Endometrium (tissue), 2 donors: ENCODE data around the gene KCNQ1.

Source experiments
- FAIRE-seq: peaks from 2 replicates; lab custom pipeline; 2012; peaks lifted over from hg19 to GRCh38; lab: Jason Lieb, UNC
- donor health status: control.
- donor health status: control.

KCNQ1 gene

DNA sequence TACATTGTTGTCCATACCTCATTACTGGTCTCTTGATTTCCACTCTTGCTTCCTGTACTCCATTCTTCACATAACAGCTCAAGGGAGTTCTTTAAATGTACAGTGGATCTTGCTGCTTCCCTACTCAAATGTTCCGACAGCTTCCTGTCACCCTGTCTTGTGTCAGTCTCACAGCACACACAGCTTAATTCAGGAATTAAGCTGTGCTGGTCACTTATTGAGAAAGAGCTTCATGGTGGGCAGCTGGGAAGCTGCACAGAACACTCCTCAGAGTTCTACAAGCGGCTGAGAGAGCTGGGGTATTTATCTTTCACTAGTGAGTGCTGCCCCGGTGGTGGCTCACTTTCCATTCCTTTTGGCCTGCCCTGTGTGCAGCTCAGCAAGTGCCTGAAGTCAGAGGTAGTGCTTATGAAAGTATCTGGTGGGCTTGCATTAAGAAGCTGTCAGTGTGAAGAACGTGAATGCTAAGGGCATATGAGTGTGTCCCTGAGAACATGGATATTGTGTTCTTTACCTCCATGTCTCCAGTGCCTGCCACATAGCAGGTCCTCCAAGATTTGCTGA lies 206.3 kb downstream of the KCNQ1 start:
- no peak for FAIRE-seq

DNA sequence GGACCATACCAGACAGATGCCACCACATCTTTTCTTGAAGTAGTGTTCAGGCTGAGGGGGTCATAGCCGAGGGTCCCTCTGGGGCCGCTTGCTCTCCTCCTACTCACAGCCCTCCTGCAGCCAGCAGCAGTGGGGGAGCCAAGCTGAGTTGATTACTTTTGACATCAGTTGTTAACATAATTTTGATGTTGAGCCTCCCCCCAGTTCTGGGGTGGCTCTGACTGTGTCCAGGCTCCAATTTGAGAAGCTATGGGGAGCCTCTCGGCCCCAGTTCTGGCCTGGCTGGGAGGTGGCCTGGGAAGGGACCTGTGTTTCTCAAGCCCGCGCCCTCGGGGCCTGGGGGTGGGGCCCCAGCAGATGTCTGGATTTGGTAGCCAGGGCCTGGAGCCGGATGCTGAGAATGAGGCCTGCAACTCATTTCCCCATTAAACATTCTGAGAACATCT lies 207.0 kb downstream of the KCNQ1 start:
- FAIRE-seq = no peak

DNA sequence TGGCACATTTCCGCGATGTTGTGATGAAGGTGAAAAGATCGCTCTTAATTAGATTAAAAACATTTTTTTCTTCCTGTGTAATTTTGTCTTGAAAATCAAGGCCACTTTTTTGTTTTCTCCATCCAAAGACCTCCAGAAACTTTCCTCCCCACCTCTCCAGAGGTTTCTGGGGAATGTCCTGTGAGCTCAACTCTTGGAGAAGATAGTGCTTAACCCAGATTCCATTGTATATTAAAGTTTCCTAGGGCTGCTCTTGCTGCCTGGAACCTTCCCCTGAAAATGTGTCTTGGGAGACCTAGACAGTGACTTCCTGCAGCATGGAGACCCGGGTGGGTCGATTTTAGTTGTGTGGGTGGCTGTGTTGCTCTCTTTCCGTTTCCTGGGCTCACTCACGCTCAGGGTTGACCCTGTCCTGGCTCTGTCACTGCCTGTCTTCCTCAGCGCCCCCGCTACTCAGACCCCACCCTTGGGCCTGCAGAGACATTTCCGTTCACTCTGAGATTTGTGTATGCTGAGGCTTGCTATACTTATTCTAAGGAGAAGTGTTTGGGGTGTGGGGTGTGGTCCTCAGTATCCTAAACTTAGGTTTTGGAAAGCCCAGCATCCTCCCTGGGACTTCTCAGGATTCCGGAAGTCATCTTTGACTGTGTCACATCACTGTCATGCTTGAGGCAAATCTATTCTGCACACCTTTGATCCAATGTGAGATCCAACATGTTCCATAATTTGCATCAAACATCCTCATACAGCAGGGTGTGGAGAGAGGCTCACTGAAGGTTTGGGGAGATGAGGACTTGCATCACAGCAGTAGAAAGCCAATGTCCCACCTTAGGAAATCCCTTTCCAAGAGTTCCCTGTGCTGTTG lies 207.8 kb downstream of the KCNQ1 start:
- no peak for FAIRE-seq

DNA sequence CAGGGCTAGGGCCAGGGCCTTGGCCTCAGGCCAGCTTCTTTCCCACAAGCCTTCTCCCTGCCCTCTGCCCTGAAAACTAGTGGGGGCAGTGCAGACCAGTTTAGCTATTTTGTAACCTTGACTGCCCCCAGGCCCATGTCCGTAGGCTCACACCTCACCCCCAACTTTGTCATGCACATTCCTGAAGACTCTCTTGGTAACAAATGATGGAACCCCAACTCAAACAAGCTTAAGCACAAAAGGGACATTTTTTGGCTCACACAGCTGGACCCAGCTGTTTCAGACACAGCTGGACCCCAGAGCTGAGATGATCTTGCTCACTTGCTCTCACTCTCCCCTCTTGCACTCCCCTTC lies 208.4 kb downstream of the KCNQ1 start:
- FAIRE-seq = no peak

DNA sequence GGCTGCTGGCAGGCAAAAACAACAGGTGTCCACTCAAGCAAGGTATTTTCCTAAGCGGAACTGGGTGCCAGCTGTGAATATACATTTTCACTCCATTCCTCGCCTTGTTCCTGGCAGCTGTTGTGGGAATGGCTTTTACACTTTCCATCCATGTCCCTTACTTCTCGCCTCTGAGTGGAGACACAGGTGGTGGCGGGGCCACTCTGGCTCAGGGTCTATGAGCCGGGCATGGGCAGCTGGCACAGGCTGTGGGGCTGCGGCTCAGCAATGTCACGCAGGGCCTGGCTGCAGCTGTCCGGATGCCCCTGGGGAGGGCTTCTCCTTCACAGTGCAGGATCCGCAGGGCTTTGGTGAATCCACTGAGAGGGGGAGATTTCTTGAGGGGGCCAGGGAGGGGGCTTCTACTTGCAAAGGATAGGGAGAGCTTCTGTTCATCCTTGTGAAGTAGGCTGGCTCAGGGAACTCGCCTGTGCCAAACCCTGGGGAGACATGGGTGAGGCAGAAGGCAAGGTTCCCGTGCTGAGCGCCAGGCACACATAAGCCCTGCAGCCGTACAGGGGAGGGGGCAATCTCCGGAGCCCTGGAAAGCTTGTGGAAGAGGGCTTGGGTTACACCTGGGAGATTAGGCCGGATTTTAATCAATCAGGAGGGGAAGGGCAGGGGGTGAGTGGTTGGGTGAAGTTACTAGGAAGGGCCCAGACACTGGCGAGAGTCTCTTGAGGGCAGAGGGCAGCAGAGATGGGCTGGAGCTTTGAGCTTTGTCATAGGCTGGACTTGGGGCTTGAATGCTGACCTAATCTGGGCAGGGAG lies 209.3 kb downstream of the KCNQ1 start:
- FAIRE-seq = no peak

DNA sequence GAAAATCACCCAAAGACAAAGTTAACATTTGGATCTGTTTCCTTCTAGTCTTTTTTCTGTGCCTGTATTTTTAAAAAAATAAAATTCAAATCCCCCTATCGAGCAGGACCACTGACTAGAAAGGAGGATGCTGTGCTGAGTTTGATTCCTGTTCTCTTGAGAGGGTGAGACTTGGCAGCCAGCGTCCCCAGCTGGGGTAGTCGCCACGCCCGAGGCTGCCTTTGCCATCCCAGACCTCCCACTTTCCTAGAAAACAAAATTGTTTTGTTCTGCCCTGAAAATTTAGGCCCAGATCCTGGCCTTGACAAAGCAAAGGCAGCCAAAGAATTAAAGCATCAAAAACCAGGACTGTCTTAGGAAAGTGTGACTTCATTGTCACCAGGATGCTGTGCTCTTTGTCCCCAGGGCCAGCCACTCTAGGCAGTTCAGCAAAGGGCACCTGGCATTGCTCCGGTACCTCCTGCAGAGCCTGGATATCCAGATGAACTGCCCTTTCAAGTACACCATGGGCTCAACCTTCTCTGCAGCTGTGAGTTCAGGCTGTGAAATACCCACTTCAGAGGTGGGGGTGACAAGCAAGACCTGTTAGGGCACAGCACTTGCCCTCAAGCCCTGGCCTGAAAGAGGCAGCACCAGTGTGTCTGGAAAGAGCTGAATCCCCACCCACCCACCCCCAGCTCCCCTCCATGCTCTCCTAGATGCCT lies 210.4 kb downstream of the KCNQ1 start:
- no peak for FAIRE-seq

DNA sequence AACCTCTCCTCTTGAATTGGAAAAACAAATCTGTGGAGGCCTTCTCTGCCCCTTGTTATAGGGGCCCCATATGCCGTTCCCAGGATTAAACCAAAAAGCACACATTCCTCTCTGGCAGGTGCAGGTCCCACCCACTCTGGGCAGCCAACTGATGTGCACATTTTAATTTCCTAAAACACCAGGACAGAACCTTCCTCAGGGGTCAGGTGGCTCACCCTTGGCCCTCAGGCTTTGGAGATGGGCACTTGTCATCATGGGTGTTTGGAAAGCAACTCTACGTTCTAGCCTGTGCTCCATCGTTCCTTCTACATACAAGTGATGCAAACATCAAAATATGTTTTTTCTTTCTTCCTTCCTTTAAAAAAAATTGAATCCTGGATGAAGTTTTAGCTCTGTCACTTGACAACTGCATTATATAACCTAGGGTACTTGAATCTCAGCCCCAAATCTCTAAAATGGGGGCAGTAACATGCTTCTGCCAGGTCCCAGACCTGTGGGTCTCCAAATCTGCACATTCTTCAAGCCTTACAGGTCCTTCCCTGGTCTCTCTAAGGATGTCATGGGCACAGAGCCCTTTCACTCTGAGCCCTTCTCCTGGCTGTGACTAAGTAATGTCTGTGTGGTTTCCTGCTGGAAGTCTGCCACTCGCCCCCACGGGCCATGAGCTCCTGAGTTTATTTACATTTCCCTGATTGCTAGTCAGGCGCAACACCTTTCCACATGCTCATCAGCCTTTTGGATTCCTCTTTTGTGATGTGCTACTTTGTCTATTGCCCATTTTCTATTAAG lies 211.2 kb downstream of the KCNQ1 start:
- no peak for FAIRE-seq

DNA sequence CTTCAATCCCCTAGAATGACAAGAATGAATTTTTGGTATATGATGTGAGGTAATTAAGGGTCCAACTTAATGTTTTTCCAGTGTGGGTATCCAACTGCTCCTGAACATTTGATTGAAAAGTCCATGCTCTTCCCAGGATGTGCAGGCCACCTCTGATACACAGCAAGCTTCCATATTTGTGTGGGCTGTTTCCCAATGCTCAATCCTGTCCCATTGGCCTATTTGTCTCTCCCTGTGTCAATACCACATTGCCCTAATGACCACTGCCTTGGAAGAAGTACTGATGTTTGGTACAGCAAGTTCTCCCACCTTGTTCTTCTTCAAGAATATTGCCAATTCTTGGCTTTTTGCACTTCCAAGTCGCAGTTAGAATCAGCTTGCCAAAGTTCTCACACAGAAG lies 212.1 kb downstream of the KCNQ1 start:
- FAIRE-seq = no peak

DNA sequence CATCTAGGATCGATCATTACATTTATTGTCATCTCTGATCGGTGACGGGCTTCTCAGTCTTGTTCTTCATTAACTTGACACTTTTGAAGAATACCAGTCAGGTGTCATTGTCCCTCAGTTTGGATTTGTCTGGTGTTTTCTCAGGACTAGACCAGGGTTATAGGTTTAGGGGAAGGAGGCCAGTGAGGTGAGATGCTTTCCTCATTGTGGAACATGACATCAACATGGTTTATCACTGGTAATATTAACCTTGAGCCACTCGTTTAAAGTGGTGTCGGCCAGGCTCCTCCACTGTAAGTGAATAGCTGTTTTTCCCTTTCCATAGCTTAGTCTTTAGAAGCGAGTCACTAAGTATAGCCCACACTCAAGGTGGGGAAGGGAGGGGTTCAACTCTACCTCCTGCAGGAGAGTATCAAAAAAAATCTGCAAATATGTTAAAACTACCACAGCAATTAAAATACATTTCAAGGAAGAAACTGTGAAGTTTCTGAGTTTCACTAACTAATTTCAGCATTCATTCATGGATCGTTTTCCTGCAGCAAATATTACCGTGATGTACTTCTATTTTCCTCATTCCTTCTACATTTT lies 213.0 kb downstream of the KCNQ1 start:
- no peak for FAIRE-seq

DNA sequence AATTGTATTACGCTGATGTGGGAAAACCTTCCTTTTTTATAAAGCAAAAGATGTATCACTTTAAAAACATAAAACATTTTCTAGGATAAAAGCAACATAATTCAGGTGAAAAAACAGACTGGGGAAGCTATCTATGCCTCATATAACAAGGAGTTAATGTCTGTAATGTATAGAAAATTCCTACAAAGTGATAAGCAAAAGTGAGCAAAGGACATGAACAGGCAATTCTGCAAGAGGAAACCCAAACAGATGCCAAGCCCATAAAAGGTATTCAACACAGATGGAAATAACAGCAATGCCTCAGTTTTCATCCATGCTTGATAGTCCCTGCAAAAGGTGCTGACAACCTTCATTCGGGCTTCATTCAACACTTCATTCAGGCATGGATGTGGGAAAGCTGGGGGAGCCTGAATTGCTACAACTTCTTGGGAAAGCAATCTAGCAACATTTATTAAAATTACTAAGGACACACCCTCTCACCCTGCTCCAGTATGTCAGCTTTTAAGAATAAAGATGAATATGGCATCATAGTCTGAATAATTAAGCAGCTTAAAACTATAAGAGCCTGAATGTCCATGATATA lies 215.6 kb downstream of the KCNQ1 start:
- FAIRE-seq = no peak

DNA sequence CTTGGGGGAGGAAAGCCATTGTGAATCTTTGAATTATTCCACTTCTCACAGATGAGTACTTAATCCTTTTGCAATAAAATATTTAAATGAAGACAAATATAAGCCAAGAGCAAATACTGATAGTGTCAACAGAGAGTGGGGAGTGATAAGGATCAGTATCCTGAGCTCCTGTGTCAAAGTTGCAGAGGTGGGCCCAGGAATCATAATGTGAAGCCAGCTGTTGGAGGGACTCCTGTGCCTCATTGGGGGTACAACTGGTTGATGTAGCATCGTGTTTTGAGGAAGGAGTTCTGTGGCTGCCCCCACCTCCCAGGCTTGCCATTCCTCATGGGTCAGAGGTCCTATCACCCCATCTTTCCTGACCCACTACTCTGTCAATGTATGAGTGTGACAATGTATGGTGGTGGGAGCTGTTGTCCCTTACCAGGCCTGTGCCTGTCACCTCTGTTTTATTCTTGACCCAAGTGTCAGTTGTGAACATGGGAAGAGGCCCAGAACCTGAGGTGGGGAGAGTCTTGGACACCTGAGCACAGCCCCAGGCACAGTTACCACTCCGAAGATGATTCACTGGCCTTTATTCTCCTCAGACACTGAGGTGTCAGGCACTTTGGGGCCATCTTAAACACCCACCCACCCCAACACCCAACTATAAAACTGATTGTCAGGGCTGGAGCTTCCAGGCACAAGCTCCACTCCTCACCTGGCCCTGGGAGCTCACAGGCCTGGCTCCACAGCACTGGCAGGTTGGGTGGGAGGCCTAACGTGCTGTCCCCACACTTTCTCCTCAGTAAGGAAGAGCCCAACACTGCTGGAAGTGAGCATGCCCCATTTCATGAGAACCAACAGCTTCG lies 216.6 kb downstream of the KCNQ1 start:
- FAIRE-seq = no peak

DNA sequence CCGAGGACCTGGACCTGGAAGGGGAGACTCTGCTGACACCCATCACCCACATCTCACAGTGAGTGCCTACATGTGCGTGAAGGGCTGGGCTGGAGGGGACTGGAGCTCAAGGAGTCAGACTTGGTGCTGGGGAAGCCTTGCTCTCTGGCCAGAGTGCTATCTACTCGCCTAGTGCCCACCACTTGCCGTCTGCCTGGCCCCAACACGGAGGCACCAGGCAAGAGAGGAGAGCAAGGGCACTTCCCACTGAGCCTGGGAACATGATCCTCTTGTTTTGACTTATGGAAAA lies 217.2 kb downstream of the KCNQ1 start:
- FAIRE-seq = no peak

DNA sequence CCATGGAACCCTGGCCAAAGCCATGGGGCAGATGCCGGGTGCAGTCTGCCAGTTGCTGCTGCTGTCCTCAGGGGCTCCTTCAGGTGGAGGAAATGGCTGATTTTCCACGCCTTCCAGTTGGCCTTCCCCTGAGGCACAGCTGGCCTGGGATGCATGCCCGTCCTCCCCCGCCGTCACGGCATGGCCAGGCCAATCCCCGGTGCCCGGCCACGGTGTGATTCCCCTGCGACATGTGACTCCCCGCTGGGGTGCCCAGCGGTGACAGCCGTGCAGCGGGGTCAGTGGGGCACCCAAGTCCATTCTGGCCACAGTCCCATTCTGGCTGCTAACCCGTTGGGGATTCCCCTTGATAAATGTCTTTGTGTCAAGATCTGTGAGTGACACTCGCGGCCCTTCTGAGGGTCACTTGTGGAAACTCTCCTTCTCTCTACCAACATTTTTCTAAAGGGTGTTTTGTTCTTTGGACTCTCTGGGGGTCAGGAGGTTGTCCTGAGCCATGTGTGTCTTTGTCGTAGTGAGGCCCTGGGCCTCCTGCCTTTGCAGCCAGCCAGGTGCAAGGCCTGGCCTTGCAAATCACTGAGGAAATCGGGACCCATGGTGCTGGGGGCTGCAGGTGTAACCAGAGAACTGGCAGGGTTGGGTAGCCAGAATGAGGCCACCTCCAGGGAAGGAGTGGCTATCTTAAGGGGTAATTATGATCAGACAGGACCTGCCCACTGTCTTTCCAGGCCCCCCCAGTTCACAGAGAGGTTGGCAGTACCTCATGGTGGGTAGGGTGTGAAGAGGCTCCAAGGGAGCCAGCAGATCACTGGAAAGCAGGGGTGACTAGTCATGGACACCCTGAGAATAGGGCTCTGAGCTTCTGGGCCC lies 217.9 kb downstream of the KCNQ1 start:
- no peak for FAIRE-seq

DNA sequence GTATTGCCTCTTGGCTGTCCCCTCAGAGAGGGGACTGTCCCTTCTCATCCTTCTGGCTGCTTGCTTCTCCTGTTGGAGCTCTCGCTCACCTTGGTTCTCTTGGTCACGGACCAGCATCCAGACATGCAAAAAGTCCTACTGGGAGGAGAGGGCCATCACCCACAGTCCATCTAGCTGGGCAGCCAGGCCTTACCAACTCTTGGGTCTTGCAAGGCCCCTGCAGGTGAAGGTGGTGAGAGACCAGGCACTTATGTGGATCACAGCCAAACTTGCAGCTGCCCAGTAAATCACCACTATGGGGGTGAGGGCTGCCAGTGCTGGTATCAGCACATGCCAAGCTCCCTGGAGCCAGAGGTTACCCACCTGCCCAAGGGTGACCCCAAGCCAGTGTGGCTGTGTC lies 218.7 kb downstream of the KCNQ1 start:
- no peak for FAIRE-seq

DNA sequence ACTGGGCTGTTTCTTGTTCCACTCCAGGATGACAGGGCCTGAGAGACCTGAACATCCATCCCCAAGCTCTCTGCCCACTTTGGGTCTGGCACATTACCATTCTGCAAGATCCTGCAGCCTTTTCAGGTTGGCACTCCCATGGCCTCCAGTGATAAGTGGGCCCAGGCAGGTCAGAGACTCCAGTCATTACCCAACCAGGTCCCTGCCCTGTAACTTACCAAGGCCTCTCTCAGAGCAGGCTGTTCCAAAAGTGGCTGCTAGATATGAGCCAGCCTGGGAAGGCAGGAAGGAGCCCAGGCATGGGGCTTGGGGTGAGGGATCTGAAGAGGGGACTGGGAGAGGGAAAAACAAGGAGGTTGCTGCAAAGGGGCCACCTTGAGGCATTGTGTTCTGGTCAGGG lies 219.1 kb downstream of the KCNQ1 start:
- no peak for FAIRE-seq

DNA sequence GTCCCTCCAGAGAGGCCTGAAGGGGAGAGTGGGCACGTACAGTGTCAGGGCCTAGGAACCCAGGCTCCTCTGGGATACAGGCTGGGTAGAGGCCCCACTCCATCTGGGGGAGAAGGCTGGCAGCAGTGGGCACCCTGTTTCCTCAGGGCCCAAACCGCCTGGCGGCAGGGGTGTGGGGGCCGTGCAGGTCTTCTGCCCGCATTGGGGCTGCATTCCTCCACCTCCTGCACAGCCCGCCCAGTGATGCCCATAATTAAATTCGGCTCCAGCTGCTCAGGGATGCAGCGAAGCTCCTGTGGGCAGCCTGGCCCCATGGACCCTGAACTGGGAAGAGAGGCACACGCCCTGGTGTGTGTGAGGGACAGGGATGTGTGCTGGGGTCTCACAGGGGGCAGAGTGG lies 219.6 kb downstream of the KCNQ1 start:
- FAIRE-seq = no peak

DNA sequence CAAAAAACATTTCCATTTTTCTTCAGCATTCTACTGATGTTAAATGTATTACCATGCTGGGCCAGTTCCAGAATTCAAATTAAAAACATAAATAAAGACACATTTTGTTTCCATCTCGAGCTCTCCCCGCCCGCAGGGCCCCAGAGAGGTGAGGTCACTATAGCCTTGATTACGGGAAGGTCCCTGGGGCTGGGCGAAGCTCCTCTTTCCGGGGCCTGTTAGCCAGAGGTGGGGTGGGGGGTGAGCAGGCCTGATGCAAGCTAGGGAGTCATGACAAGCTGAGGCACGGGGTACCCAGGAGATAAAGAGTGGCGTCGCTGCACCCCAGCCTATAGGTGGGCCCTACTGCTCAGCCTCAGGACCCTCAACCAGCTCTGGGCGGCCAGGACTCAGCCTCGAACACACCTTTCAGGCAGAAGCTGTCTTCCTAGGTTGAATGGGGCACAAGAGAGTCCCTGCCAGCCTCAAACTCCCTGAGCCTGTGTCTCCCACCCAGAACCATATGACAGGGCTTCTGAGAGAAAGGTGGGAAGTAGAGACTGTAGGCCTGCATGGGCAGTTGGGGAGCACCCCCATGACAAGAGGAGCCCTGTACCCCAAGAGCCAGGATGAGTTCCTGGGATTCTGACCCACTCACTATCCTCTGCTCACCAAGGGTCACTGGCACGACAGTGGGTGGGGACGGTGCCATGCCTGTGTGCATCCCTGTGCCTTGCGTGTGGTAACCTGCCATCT lies 220.2 kb downstream of the KCNQ1 start:
- FAIRE-seq = no peak
